Ishikawa (cell line): Measurements from ENCODE around the gene WDR83.

ENCODE experiments used
- CEBPB ChIP-seq: IDR thresholded peaks from 2 replicates; pipeline ENCODE4 v1.6.1; 2012
- EP300 ChIP-seq: IDR thresholded peaks from 2 replicates; pipeline ENCODE4 v1.6.1; 2012; ENCODE audit warnings: borderline replicate concordance
- FOXM1 ChIP-seq: IDR thresholded peaks from 2 replicates; pipeline ENCODE4 v1.6.1; 2012; ENCODE audit warnings: low read depth, borderline replicate concordance
- MAX ChIP-seq: IDR thresholded peaks from 2 replicates; pipeline ENCODE4 v1.6.1; 2012
- RAD21 ChIP-seq: IDR thresholded peaks from 2 replicates; pipeline ENCODE4 v1.6.1; 2012; ENCODE audit warnings: low read depth
- REST ChIP-seq: IDR thresholded peaks from 2 replicates; pipeline ENCODE4 v1.6.1; 2012; ENCODE audit warnings: low read depth, mild to moderate bottlenecking
- TAF1 ChIP-seq: IDR thresholded peaks from 2 replicates; pipeline ENCODE4 v1.6.1; 2012; ENCODE audit warnings: low read depth, mild to moderate bottlenecking

GRCh38 chr19:12617646-12618045 is 49.0 kb upstream of the WDR83 start:
- TF ChIP-seq CEBPB (no peak), RAD21 (no peak), MAX (no peak), FOXM1 (no peak), REST (no peak), EP300 (no peak), TAF1 (no peak)
